ENCODE data around the gene SMOC1.

Gene SMOC1

GRCh38 chr14:70013271-70013873 lies 134.2 kb downstream of the SMOC1 start:
- TF ChIP-seq MAX (IDR thresholded peaks at IDR 0.05; ENCODE audit: low read depth, low read length) (no peak), CTCF (IDR thresholded peaks at IDR 0.05; ENCODE audit: low read depth, low read length) (peak; percentile 89)
- H3K4me3 ChIP-seq (ENCODE audit: low read depth, low read length): no peak overlapping the region
- DNase-seq (ENCODE audit: low read depth): peak; percentile 45

GRCh38 chr14:70014406-70015095 lies 135.3 kb downstream of the SMOC1 start:
- TF ChIP-seq MYC (IDR thresholded peaks at IDR 0.05; ENCODE audit: low read depth, low read length) (no peak), POLR2A (IDR thresholded peaks at IDR 0.05; ENCODE audit: extremely low read depth, insufficient read length) (no peak), MAX (IDR thresholded peaks at IDR 0.05; ENCODE audit: low read depth, low read length) (no peak), CTCF (IDR thresholded peaks at IDR 0.05; ENCODE audit: low read depth, low read length) (no peak)
- no peak for DNase-seq (ENCODE audit: low read depth)
- H3K4me3 ChIP-seq (ENCODE audit: low read depth, low read length): no peak overlapping the region

GRCh38 chr14:70018230-70018629 lies 139.0 kb downstream of the SMOC1 start:
- H3K4me3 ChIP-seq (ENCODE audit: low read depth, low read length): no peak overlapping the region
- TF ChIP-seq MAX (IDR thresholded peaks at IDR 0.05; ENCODE audit: low read depth, low read length): no peak
- no peak for TF ChIP-seq MYC (IDR thresholded peaks at IDR 0.05; ENCODE audit: low read depth, low read length)
- TF ChIP-seq CTCF (IDR thresholded peaks at IDR 0.05; ENCODE audit: low read depth, low read length): no peak
- TF ChIP-seq POLR2A (IDR thresholded peaks at IDR 0.05; ENCODE audit: extremely low read depth, insufficient read length): no peak
- DNase-seq (ENCODE audit: low read depth): no peak

GRCh38 chr14:70018713-70019211 lies 139.5 kb downstream of the SMOC1 start:
- TF ChIP-seq MAX (IDR thresholded peaks at IDR 0.05; ENCODE audit: low read depth, low read length): 0 out of 2 replicates have a peak, but pooled peaks have one; percentile 25
- TF ChIP-seq POLR2A (IDR thresholded peaks at IDR 0.05; ENCODE audit: extremely low read depth, insufficient read length): no peak
- TF ChIP-seq CTCF (IDR thresholded peaks at IDR 0.05; ENCODE audit: low read depth, low read length): no peak
- no peak for TF ChIP-seq MYC (IDR thresholded peaks at IDR 0.05; ENCODE audit: low read depth, low read length)
- peak overlapping the region; percentile 42 for H3K4me3 ChIP-seq (ENCODE audit: low read depth, low read length)
- peak; percentile 82 for DNase-seq (ENCODE audit: low read depth)

GRCh38 chr14:70019695-70020094 lies 140.5 kb downstream of the SMOC1 start:
- no peak overlapping the region for H3K4me3 ChIP-seq (ENCODE audit: low read depth, low read length)
- DNase-seq (ENCODE audit: low read depth): no peak
- TF ChIP-seq POLR2A (IDR thresholded peaks at IDR 0.05; ENCODE audit: extremely low read depth, insufficient read length) (no peak), MAX (IDR thresholded peaks at IDR 0.05; ENCODE audit: low read depth, low read length) (no peak), MYC (IDR thresholded peaks at IDR 0.05; ENCODE audit: low read depth, low read length) (no peak), CTCF (IDR thresholded peaks at IDR 0.05; ENCODE audit: low read depth, low read length) (no peak)
